Retinal pigment epithelial cell (primary cell): ENCODE data around the gene MON2.

Source experiments
- DNase-seq: peaks from one replicate; pipeline ENCODE4 v3.0.0-alpha.2; 2010; ENCODE audit warnings: low read depth
- H3K4me3 ChIP-seq: 2 replicates; pipeline ENCODE4 v1.5.1; 2011; ENCODE audit warnings: mild to moderate bottlenecking, low read length, control low read depth, moderate library complexity
- TF ChIP-seq, protein P1 (sequence below): conservative IDR thresholded peaks from 2 replicates; pipeline ENCODE4 v1.5.1; 2011; ENCODE audit warnings: low read depth, low read length, control low read depth, inconsistent platforms

Gene MON2

DNA sequence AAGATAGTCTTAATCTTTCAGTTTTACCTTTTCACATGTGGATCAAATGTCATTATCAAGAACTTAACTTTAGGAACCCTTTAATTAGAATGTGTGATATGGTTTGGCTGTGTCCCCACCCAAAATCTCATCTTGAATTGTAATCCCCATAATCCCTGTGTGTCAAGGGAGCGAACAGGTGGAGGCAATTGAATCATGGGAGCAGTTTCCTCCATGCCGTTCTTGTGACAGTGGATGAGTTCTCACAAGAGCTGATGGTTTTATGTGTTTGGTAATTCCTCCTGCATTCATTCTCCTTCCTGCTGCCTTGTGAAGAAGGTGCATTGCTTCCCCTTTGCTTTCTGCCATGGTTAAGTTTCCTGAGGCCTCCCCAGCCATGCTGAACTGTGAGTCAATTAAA is 160.6 kb downstream of the MON2 start:
- no peak overlapping the region for H3K4me3 ChIP-seq
- TF ChIP-seq, protein P1, sequence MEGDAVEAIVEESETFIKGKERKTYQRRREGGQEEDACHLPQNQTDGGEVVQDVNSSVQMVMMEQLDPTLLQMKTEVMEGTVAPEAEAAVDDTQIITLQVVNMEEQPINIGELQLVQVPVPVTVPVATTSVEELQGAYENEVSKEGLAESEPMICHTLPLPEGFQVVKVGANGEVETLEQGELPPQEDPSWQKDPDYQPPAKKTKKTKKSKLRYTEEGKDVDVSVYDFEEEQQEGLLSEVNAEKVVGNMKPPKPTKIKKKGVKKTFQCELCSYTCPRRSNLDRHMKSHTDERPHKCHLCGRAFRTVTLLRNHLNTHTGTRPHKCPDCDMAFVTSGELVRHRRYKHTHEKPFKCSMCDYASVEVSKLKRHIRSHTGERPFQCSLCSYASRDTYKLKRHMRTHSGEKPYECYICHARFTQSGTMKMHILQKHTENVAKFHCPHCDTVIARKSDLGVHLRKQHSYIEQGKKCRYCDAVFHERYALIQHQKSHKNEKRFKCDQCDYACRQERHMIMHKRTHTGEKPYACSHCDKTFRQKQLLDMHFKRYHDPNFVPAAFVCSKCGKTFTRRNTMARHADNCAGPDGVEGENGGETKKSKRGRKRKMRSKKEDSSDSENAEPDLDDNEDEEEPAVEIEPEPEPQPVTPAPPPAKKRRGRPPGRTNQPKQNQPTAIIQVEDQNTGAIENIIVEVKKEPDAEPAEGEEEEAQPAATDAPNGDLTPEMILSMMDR, result no peak

GRCh38 chr12:62629413-62629812 is 162.8 kb downstream of the MON2 start:
- no peak overlapping the region for H3K4me3 ChIP-seq
- no peak for DNase-seq
- TF ChIP-seq, protein P1, result no peak

More for the DNA sequence above, 160.6 kb downstream of the MON2 start:
- no peak for DNase-seq

- H3K4me3 ChIP-seq, result no peak overlapping the region
- TF ChIP-seq, protein P1, result no peak
- no peak for DNase-seq
These were observed 163.5 kb downstream of the MON2 start for GRCh38 chr12:62629971-62630739.

- no peak for DNase-seq
- TF ChIP-seq, protein P1, result peak; percentile 55
These were observed 165.1 kb downstream of the MON2 start for GRCh38 chr12:62631471-62632410.

GRCh38 chr12:62632411-62632918 is 165.8 kb downstream of the MON2 start:
- no peak for DNase-seq
- peak overlapping the region; percentile 50 for H3K4me3 ChIP-seq
- TF ChIP-seq, protein P1, result no peak

More at GRCh38 chr12:62631471-62632410, 165.1 kb downstream of the MON2 start:
- H3K4me3 ChIP-seq, result peak overlapping the region; percentile 50

GRCh38 chr12:62635649-62636048 is 169.0 kb downstream of the MON2 start:
- TF ChIP-seq, protein P1, result no peak
- H3K4me3 ChIP-seq, result no peak overlapping the region
- DNase-seq, result no peak
